Left ventricle myocardium superior (tissue), 1 donor: Measurements from ENCODE around the gene OVCH2. TPM values are rescaled to one million over a fixed set of nuclear protein-coding genes. Genes with fewer than 3 reads are reported as not detected.
"Not testable (repeated sequence)": the region's sequence is repeated elsewhere in the genome, so short reads cannot be mapped to it uniquely, and the experiment has no call there.

Experiments
- ATAC-seq: fragments of 200-7000 bp; cut with Tn5 transposase; one replicate; pipeline ENCODE4 v1.9.1; 2020; ENCODE audit warnings: mild to moderate bottlenecking, moderate library complexity
- DNase-seq: peaks from one replicate; pipeline ENCODE4 v3.0.0-alpha.2; 2020
- intact Hi-C: fragments of 100-400 bp; cut with micrococcal nuclease; formaldehyde crosslinking; loops from one replicate; pipeline ENCODE4 v1.11.0; 2022
- long read RNA-seq: library from polyadenylated mRNA; unstranded; transcript quantifications from one replicate; pipeline ENCODE4 v2.0.0, GENCODE V29; 2021
- total RNA-seq: library from RNA; stranded (reverse); fragmentation: NEBNext Ultra II Directional; extraction: Animal tissue kit (Norgen Biotek cat#: 25700); gene quantifications from one replicate; pipeline ENCODE4 v1.2.1, GENCODE V29; 2021
- donor health status: DM: no; HTN: yes; CAD: no; lungs with severe emphysema.

Gene OVCH2
- not detected for total RNA-seq
- long read RNA-seq: 0 reads

DNA sequence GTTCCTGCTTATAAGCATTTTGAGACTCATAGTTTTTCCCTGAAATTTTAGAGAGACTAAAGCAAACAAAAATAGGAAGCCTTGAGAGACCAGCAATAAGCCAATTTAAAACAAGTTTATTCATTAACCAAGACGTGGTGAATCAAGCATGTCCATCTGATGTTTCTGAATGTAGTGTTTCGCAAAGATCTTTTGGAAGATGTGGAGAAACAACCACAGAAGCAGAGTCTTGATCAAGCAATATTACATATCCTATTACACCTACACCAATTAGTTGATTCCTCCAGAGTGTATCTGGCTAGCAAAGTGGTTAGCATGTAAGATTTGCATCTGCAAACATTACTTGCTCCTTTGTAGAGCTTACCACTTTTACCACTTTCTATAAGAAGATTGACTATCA, at the start of gene OVCH2:
Gene OVCH2 (minus strand): TSS at position 101 of the 400 bp plus-strand sequence. CDS start 83 bp downstream, at position 18.
- ATAC-seq (no peak), DNase-seq (no peak)
- intact Hi-C loops: no loop called here

DNA sequence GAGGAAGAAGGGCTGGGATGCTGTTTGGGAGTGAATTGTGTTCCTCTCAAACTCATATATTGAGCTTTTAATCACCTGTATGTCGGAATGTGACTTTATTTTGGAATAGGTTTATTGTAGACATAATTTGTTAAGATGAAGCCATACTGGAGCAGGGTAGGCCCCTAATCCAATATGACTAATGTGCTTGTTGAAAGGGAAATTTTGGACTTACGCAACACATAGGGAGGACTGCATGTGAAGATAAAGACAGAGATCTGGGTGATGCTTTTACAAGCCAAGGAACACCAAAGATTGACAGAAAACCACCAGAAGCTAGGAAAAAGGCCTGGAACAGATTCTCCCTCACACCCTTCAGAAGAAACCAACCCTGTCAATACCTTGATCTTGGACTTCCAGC, 43.2 kb upstream of the OVCH2 start:
- intact Hi-C loops: no loop called here
- ATAC-seq (no peak), DNase-seq (no peak)

DNA sequence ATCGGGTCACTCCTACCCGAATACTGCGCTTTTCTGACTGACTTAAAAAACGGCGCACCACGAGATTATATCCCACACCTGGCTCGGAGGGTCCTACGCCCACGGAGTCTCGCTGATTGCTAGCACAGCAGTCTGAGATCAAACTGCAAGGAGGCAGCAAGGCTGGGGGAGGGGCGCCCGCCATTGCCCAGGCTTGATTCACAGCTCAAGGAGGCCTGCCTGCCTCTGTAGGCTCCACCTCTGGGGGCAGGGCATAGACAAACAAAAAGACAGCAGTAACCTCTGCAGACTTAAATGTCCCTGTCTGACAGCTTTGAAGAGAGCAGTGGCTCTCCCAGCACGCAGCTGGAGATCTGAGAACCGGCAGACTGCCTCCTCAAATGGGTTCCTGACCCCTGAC, 28.5 kb upstream of the OVCH2 start:
- intact Hi-C loops: not testable (repeated sequence)

DNA sequence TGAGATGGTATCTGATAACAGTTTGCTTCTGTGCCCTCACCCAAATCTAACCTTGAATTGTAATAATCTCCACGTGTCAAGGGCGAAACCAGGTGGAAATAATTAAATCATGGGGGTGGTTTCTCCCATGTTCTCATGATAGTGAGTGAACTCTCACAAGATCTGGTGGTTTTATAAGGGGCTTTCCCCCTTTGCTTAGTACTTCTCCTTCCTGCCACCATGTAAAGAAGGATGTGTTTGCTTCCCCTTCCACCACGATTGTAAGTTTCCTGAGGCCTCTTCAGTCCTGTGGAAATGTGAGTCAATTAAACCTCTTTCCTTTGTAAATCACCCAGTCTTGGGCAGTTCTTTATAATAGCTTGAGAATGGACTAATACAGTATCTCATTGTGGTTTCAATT, 8.5 kb upstream of the OVCH2 start:
- ATAC-seq: no peak
- no peak for DNase-seq

More for the DNA sequence above, 28.5 kb upstream of the OVCH2 start:
- DNase-seq, ATAC-seq: not testable (repeated sequence)

GRCh38 chr11:7703740-7704139, 2.5 kb downstream of the OVCH2 start:
- DNase-seq: no peak
- ATAC-seq: peak; percentile 91
- intact Hi-C loops: no loop called here

More for the DNA sequence above, 8.5 kb upstream of the OVCH2 start:
- intact Hi-C loops: no loop called here

GRCh38 chr11:7696424-7696823, 9.9 kb downstream of the OVCH2 start:
- ATAC-seq (no peak), DNase-seq (no peak)
- intact Hi-C loops: no loop called here

- DNase-seq (no peak), ATAC-seq (no peak)
- intact Hi-C loops: no loop called here
These were observed 12.0 kb downstream of the OVCH2 start for GRCh38 chr11:7694235-7694634.

DNA sequence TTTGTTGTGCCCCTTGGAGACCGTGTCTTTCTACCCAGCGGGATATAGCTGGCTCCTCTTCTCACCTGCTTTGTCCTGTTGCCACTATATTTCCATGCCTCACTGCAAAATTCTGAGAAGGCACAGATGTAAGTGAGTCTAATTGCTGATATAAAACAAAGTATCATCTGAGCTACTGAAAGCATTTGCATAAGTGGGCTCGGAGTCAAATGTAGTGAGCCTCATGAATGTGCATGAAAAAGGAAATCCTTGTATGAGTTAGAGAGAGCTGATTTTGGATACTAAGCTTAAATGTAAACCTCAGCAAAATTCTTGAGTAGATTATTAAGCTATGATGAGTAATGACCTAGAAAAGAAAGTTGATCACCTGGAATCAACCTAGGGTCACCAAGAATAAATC, 13.9 kb downstream of the OVCH2 start:
- intact Hi-C loops: no loop called here
- no peak for DNase-seq
- no peak for ATAC-seq

GRCh38 chr11:7691759-7692350, 14.4 kb downstream of the OVCH2 start:
- intact Hi-C loops: no loop called here
- DNase-seq (no peak), ATAC-seq (no peak)

DNA sequence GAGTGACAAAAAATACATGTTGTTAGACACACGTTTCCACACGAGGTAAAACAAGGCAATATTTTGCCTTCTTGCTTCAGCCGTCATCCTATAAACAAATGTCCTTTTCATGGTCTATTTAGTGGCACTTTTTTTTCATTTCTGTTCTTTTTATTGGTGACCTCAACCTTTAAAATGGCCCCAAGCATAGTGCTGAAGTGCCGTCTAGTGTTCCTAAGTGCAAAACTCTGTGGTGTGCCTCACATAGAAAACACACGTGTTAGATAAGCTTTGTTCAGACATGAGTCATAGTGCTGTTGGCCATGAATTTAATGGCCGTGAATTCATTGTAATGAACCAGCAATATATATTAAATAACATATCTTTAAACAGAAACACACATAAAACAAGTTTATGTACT, 15.6 kb downstream of the OVCH2 start:
- DNase-seq: no peak
- ATAC-seq: no peak
- intact Hi-C loops: no loop called here

GRCh38 chr11:7689239-7689638, 17.0 kb downstream of the OVCH2 start:
- intact Hi-C loops: loop anchor here (5.0 kb wide), 1 partner anchor 592 kb away; no protein-coding TSS in a partner anchor
- DNase-seq (no peak), ATAC-seq (no peak)

- intact Hi-C loops: loop anchor here (5.0 kb wide), 1 partner anchor 591 kb away; no protein-coding TSS in a partner anchor
- DNase-seq: no peak
- no peak for ATAC-seq
These were observed 17.9 kb downstream of the OVCH2 start for GRCh38 chr11:7688238-7688826.

GRCh38 chr11:7687386-7687785, 18.9 kb downstream of the OVCH2 start:
- no peak for ATAC-seq
- intact Hi-C loops: loop anchor here (5.0 kb wide), 1 partner anchor 590 kb away; no protein-coding TSS in a partner anchor
- no peak for DNase-seq

GRCh38 chr11:7686761-7687160, 19.5 kb downstream of the OVCH2 start:
- intact Hi-C loops: loop anchor here (5.0 kb wide), 1 partner anchor 589 kb away; no protein-coding TSS in a partner anchor
- no peak for DNase-seq
- no peak for ATAC-seq

DNA sequence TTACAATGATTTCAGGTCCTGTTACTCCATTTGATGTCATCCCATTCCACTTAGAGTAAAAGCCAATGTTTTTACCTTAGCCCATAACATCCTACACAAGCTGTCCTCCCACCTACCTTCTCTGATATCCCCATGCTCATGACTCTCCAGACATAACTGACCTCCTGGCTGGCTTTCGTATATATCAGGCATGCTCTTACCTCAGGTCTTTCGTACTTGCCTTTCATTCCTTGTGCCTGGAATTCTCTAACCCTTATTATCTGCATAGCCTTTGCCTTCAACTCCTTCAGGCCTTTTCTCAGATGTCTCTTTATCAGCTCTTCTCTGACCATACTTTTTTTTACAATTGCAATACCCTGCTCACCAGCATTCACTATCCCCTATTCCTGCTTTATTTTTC, 22.7 kb downstream of the OVCH2 start:
- intact Hi-C loops: no loop called here
- ATAC-seq: no peak
- no peak for DNase-seq

GRCh38 chr11:7677796-7678201, 28.5 kb downstream of the OVCH2 start:
- no peak for ATAC-seq
- intact Hi-C loops: no loop called here

GRCh38 chr11:7677071-7677470, 29.2 kb downstream of the OVCH2 start:
- intact Hi-C loops: no loop called here
- DNase-seq: no peak
- no peak for ATAC-seq

More at GRCh38 chr11:7677796-7678201, 28.5 kb downstream of the OVCH2 start:
- DNase-seq: no peak

- ATAC-seq (no peak), DNase-seq (no peak)
- intact Hi-C loops: no loop called here
These were observed 30.6 kb downstream of the OVCH2 start for GRCh38 chr11:7675631-7676030.

- DNase-seq: peak; percentile 45
- ATAC-seq: peak; percentile 77
- intact Hi-C loops: no loop called here
These were observed 32.4 kb downstream of the OVCH2 start for GRCh38 chr11:7673724-7674434.
